ENCODE data around the gene NPC2.
A peak's percentile ranks its signal among the peaks of the same experiment; 100 is the strongest.
"Not testable (repeated sequence)": the region's sequence is repeated elsewhere in the genome, so short reads cannot be mapped to it uniquely, and the experiment has no call there.

NPC2 gene

DNA sequence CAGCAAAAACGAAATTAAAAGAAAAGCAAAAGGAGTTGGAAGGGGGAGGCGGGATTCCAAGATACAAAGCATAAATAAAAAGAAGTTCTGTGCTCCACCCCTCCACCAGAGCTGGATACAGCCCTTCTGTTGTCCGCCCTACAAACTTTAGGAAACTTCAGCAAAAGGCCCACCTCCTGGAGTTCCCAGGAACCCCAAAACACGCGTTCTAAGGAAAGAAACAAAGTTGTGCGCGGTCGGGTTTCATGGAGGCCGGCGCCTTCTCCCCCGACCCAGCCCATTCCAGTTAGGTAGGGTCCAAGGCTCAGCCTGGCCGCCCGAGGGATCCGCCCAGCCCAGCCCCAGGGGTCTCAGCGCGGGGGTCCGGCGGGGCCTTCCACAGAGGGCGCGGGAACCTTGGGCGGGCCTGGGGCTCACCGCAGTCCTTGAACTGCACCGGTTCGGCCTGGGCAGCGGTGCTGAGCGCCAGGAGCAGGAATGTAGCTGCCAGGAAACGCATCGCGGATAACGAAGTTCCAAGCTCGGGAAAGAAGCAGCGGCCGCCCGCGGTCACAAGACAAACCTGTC lies at the start of gene NPC2:
TSS of gene NPC2 (minus strand) at position 530 of the 567 bp plus-strand sequence. CDS start at position 499, 31 bp downstream.
- no peaks in the 10 kb centered on the region for H3K9me3 Mint-ChIP-seq
- DNase-seq: no peak
- H3K27ac Mint-ChIP-seq: peak within 1 kb of the TSS; percentile 90
- H3K27me3 Mint-ChIP-seq: peaks cover 10% of the 10 kb centered on the region
- no peak within 1 kb of the TSS for H3K4me3 Mint-ChIP-seq
- peaks cover 11% of the 10 kb centered on the region for H3K36me3 Mint-ChIP-seq
- peaks cover 28% of the 10 kb centered on the region for H3K4me1 Mint-ChIP-seq
- CTCF ChIA-PET: no interaction called here

DNA sequence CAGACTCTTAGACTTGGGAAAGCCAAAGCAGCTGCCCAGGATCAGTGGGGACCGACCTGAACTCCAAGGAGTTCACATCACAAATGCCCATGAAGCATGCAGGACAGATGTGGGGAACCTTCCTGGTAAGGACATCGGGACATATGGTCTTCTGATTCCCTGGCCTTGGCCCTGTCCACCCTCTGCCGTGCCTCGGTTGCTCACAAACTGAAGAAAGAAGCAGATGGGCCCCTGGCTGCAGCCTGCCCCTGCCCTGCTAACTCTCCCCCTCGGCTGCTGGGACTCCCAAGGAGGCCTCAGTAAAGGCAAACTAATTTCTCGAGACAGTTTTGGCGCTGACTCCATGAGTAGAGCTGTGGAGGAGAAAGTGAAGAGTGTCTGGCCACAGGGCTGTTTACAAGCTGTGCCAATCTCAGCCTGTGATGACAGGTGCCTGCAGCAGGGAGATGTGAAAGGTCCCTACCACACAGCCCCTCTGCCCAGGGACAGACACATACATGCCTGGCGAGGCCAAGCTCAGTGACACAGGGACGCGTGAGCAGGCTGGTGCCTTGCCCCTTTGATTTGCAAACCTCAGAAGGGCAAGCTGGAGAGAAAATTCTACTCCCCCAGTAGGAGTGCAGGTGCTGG lies 49.1 kb upstream of the NPC2 start:
- DNase-seq: no peak
- H3K27ac Mint-ChIP-seq: no peak overlapping the region
- no peaks in the 10 kb centered on the region for H3K36me3 Mint-ChIP-seq
- CTCF ChIA-PET: no interaction called here
- H3K4me3 Mint-ChIP-seq: no peak overlapping the region
- no peaks in the 10 kb centered on the region for H3K4me1 Mint-ChIP-seq
- peaks cover 23% of the 10 kb centered on the region for H3K27me3 Mint-ChIP-seq
- H3K9me3 Mint-ChIP-seq: no peaks in the 10 kb centered on the region

- CTCF ChIA-PET: no interaction called here
- Mint-ChIP-seq H3K4me3 (no peak overlapping the region), H3K4me1 (no peaks in the 10 kb centered on the region), H3K27me3 (peaks cover 23% of the 10 kb centered on the region), H3K9me3 (no peaks in the 10 kb centered on the region), H3K36me3 (no peaks in the 10 kb centered on the region), H3K27ac (no peak overlapping the region)
- DNase-seq: no peak
Measured at GRCh38 chr14:74541225-74541624, 48.1 kb upstream of the NPC2 start.

- Mint-ChIP-seq H3K4me1 (no peaks in the 10 kb centered on the region), H3K36me3 (no peaks in the 10 kb centered on the region), H3K9me3 (no peaks in the 10 kb centered on the region), H3K27ac (no peak overlapping the region), H3K27me3 (peaks cover 13% of the 10 kb centered on the region), H3K4me3 (no peak overlapping the region)
- CTCF ChIA-PET: interaction anchor here (3.0 kb wide), 1 partner anchor 14 kb away, joined by 6 read pairs; no protein-coding TSS in a partner anchor
- no peak for DNase-seq
Measured at GRCh38 chr14:74539503-74539902, 46.4 kb upstream of the NPC2 start.

DNA sequence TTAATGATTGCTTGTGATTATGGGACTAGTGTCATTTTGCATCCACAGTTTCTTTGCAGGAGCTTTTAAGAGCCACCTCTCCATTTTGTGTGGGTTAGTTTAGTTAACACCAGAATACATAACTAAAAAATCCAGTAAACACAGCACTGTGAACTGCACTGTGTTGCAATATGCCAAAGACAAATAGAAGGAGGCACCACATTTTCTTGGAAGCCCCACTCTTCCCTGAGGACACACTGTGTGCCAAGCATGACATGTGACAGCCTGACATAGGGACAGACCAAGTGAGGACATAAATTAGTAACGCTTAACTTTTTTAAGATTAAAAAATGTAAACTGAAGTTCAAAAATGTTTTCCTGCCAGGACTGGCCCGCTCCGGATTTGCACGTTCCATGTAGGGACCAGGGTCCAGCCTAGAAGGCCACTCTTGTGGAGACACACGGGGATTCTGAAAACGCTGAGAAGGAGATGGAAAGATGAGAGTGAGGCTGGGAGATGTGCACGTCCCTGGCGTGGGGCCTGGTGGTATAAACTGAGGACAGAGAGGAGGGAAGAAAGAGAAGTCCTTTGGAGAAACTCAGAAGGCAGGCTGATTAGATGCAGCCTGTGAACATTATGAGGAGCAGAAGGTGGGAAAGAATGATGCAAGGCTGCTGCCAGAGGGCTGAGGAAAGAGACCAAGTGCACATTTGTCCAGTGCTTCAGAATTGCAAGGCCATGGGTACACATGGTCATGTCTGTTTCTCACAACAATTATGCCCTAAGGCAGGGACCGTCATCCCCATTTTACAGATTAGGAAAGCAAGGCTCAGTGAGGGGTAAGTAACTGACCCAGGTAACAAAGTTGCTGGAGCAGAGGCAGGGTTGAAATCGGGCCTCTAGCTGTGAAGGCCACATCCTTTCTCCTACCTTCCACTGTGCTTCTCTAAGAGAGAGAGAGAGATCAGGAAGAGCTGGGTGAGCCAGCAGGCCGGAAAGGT lies 45.6 kb upstream of the NPC2 start:
- Mint-ChIP-seq H3K36me3 (no peaks in the 10 kb centered on the region), H3K27ac (no peak overlapping the region), H3K4me3 (no peak overlapping the region), H3K4me1 (peaks cover 2% of the 10 kb centered on the region), H3K9me3 (no peaks in the 10 kb centered on the region), H3K27me3 (peaks cover 11% of the 10 kb centered on the region)
- CTCF ChIA-PET: interaction anchor here (3.0 kb wide), 1 partner anchor 13 kb away, joined by 6 read pairs; no protein-coding TSS in a partner anchor
- DNase-seq: no peak

DNA sequence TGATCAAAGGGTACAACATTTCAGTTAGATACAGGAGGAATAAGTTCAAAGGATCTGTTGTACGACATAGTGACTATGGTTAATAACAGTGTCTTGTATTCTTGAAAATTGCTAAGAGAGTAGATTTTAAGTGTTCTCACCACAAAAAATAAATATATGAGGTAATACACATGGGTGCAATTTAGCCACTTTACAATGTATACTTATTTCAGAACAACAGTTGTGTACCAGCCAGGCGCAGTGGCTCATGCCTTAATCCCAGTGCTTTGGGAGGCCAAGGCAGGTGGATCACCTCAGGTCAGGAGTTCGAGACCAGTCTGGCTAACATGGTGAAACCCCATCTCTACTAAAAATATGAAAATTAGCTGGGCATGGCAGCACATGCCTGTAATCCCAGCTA lies 43.2 kb upstream of the NPC2 start:
- H3K27ac Mint-ChIP-seq, H3K9me3 Mint-ChIP-seq: not testable (repeated sequence)

DNA sequence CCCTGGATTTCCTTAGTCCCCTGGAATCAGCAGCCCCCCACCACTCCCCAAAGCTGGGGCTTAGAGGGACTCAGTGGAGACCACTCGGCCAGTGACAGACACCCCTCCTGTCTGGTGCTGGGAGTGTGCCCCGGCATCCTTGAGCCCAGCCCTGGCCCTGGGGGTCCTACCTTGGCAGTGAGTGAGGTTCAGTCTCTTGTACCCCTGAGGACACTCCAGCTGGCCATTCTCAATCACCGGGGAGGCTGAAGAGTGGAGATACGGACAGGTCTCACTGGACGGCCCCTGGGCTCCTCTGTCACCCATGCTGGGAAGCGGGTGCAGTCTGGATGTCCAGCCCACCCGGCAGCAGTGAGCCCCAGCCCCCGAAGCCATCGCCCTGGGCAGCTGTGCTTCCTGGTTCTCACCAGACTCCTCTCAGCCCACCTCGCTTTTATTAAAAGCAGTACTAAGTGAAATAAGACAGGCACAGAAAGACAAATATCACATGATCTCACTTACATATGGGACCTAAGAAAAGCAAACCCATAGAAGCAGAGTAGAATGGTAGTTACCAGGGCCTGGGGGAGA lies 42.7 kb upstream of the NPC2 start:
- Mint-ChIP-seq H3K36me3 (no peaks in the 10 kb centered on the region), H3K27me3 (peaks cover 8% of the 10 kb centered on the region), H3K4me1 (peaks cover 10% of the 10 kb centered on the region), H3K4me3 (no peak overlapping the region), H3K27ac (no peak overlapping the region), H3K9me3 (no peaks in the 10 kb centered on the region)
- CTCF ChIA-PET: no interaction called here
- DNase-seq: no peak

More for the DNA sequence above, 43.2 kb upstream of the NPC2 start:
- H3K4me3 Mint-ChIP-seq, H3K27me3 Mint-ChIP-seq, H3K4me1 Mint-ChIP-seq, H3K36me3 Mint-ChIP-seq, CTCF ChIA-PET, DNase-seq: not testable (repeated sequence)

DNA sequence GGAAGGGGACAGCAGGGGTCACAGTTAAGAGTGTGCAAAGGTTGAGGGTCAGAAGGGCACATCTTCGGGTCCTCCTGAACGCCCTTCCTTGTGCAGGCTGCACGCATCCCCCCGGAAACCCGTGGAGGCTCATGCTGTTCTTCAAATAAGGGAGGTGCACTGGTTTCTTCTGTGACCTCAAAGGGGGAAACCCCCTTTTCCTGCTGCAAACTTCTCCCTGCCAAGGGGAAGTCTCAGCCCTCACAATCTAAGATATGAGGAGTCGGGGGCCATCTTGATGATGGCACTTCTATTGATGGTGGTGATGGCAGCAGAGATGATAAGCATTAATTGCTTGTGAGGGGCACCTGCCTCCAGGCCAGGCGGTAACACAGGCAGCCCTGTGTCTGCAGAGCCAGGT lies 40.5 kb upstream of the NPC2 start:
- no peak overlapping the region for H3K27ac Mint-ChIP-seq
- H3K27me3 Mint-ChIP-seq: peaks cover 8% of the 10 kb centered on the region
- peaks cover 10% of the 10 kb centered on the region for H3K4me1 Mint-ChIP-seq
- no peak overlapping the region for H3K4me3 Mint-ChIP-seq
- DNase-seq: no peak
- H3K9me3 Mint-ChIP-seq: no peaks in the 10 kb centered on the region
- CTCF ChIA-PET: no interaction called here
- no peaks in the 10 kb centered on the region for H3K36me3 Mint-ChIP-seq

- Mint-ChIP-seq H3K4me3 (no peak overlapping the region), H3K4me1 (peaks cover 10% of the 10 kb centered on the region), H3K9me3 (no peaks in the 10 kb centered on the region), H3K27ac (no peak overlapping the region), H3K27me3 (peaks cover 9% of the 10 kb centered on the region), H3K36me3 (no peaks in the 10 kb centered on the region)
- DNase-seq: no peak
- CTCF ChIA-PET: interaction anchor here (1.0 kb wide), 1 partner anchor 79 kb away, joined by 3 read pairs; no protein-coding TSS in a partner anchor
Measured at GRCh38 chr14:74532246-74532645, 39.1 kb upstream of the NPC2 start.

DNA sequence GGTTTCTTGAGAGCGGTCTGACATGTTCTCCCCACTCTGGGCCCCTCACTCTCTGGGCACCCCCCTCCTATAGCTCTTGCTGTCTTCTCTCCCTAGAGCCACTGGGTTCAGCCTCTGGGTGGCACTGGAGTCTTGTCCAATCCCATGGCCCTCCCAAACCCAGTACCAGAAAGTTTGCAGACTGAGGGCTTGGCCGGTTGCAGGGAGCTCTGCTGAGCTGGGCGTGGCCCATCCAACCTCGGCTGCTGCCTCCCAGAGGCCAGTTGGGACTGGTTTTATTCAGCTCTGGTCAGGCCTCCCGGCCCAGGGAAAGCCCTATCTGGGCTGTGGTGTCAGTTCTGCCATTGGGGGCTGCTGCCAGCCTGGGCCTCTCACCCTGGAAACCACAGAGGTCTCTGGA lies 38.4 kb upstream of the NPC2 start:
- Mint-ChIP-seq H3K9me3 (no peaks in the 10 kb centered on the region), H3K4me1 (peaks cover 10% of the 10 kb centered on the region), H3K4me3 (no peak overlapping the region), H3K27me3 (peaks cover 15% of the 10 kb centered on the region), H3K36me3 (no peaks in the 10 kb centered on the region), H3K27ac (no peak overlapping the region)
- no peak for DNase-seq
- CTCF ChIA-PET: no interaction called here

GRCh38 chr14:74531006-74531405 lies 37.9 kb upstream of the NPC2 start:
- Mint-ChIP-seq H3K9me3 (no peaks in the 10 kb centered on the region), H3K27ac (no peak overlapping the region), H3K36me3 (no peaks in the 10 kb centered on the region), H3K4me1 (peaks cover 10% of the 10 kb centered on the region), H3K4me3 (no peak overlapping the region), H3K27me3 (peaks cover 19% of the 10 kb centered on the region)
- DNase-seq: no peak
- CTCF ChIA-PET: no interaction called here

DNA sequence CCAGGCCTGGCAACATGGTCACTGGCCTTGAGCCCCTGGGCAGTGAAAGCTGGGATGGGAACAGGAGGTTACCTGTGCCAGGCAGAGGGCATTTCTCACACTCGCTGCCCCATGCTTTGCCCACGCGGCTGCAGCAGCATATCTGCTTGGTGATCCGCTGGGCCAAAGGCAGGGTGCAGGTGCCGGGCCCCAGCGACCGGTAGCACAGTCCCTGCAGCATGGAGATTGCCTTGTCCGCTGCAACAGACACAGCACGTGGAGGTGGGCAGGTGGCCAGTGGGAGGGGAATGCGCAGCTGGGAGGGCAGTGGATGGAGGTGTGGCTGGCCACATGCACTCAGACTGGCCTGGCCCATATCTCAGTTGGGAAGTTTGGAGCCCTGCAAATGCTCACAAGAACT lies 35.8 kb upstream of the NPC2 start:
- Mint-ChIP-seq H3K27ac (no peak overlapping the region), H3K36me3 (no peaks in the 10 kb centered on the region), H3K9me3 (no peaks in the 10 kb centered on the region), H3K4me1 (peaks cover 9% of the 10 kb centered on the region), H3K4me3 (no peak overlapping the region), H3K27me3 (peaks cover 39% of the 10 kb centered on the region)
- CTCF ChIA-PET: interaction anchor here (1.1 kb wide), 1 partner anchor 27 kb away, joined by 3 read pairs; no protein-coding TSS in a partner anchor
- DNase-seq: no peak

- CTCF ChIA-PET: no interaction called here
- DNase-seq: no peak
- no peaks in the 10 kb centered on the region for H3K36me3 Mint-ChIP-seq
- peaks cover 38% of the 10 kb centered on the region for H3K27me3 Mint-ChIP-seq
- H3K4me1 Mint-ChIP-seq: peaks cover 4% of the 10 kb centered on the region
- H3K4me3 Mint-ChIP-seq: no peak overlapping the region
- H3K9me3 Mint-ChIP-seq: no peaks in the 10 kb centered on the region
- H3K27ac Mint-ChIP-seq: no peak overlapping the region
Measured at GRCh38 chr14:74528406-74528805, 35.3 kb upstream of the NPC2 start.

DNA sequence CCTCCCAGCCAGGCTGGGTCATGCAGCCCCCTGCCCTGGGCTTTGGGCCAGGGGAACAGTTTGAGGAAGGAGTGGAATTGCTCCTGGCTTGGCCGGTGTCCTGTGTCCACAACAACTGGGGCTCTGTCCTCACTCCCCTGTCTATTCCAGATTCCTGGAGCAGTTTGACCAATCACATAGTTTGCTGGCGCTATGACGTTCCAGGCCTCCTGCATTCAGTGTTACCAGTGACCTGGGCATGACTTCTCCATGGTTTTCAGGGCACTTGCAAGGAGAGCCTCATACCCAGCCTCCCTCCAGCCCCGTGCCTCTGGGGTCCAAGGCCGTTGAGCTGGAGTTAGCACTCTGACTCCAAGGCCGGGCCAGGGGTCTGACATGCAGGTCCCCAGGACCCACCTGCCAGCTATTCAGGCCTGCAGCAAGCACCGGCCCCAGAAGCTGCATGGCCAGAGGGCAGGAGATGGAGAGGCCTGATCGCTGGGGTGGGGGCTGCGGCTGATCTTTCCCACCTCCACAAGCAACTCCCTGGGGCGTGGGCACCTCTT lies 34.7 kb upstream of the NPC2 start:
- H3K27ac Mint-ChIP-seq: no peak overlapping the region
- DNase-seq: no peak
- CTCF ChIA-PET: interaction anchor here (1.0 kb wide), 1 partner anchor 10 kb away, joined by 3 read pairs; no protein-coding TSS in a partner anchor
- H3K4me1 Mint-ChIP-seq: no peaks in the 10 kb centered on the region
- no peaks in the 10 kb centered on the region for H3K36me3 Mint-ChIP-seq
- H3K27me3 Mint-ChIP-seq: peaks cover 35% of the 10 kb centered on the region
- H3K4me3 Mint-ChIP-seq: no peak overlapping the region
- no peaks in the 10 kb centered on the region for H3K9me3 Mint-ChIP-seq

All from activated naive CD4-positive, alpha-beta T cell treated with anti-CD3 and anti-CD28 coated beads, Interleukin-2, amount 10 ng/mL, durations not matched to agents 7 days and 5 days (primary cell).